NCI-H2171 (cell line): ENCODE measurements around the gene LDLRAD3.

Experiments
- DNase-seq: peaks from one replicate; lab custom pipeline; 2025; lab: John Stamatoyannopoulos, UW

Gene LDLRAD3

GRCh38 chr11:35962369-35963138 lies 18.7 kb downstream of the LDLRAD3 start:
- DNase-seq, result no peak

- no peak for DNase-seq
Measured at GRCh38 chr11:35963911-35964310, 20.0 kb downstream of the LDLRAD3 start.

DNA sequence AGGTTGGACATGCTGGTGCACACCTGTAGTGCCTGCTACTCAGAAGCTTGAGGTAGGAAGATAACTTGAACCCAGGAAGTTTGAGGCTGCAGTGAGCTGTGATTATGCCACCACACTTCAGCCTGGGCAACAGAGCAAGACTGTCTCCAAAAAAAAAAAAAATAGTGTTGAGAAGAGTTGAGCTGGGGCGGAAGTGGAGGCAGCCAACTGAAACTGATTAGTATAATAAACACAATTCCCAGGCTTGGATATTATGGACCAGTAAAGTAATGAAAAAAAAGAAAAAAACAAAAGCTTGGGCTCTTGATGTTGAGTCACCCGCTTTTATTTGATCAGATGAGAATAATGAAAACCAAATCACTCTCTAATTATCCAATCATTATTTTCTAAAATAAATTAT lies 21.0 kb downstream of the LDLRAD3 start:
- no peak for DNase-seq

- no peak for DNase-seq
Measured at GRCh38 chr11:35967042-35967441, 23.2 kb downstream of the LDLRAD3 start.

- peak; percentile 97 for DNase-seq
Measured at GRCh38 chr11:35968386-35969088, 24.7 kb downstream of the LDLRAD3 start.

- peak; percentile 93 for DNase-seq
Measured at GRCh38 chr11:35969089-35970042, 25.5 kb downstream of the LDLRAD3 start.

DNA sequence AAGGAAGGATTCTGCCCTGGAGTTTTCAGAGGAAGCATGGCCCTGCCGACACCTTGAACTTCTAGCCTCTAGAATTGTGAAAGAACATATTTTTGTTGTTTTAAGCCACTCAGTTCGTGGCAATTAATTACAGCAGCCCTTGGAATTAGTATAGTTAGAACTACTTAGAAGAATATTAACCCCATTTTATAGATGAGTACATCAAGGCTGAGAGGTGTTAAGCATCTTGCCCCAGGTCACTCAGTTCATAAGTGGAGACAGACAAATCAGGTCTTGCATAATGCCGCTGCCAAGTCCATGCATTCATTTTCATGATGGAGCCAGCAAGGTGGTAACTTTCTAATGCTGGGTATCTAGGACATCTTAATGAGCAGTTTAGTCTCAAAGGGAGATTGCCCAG lies 26.6 kb downstream of the LDLRAD3 start:
- no peak for DNase-seq

DNA sequence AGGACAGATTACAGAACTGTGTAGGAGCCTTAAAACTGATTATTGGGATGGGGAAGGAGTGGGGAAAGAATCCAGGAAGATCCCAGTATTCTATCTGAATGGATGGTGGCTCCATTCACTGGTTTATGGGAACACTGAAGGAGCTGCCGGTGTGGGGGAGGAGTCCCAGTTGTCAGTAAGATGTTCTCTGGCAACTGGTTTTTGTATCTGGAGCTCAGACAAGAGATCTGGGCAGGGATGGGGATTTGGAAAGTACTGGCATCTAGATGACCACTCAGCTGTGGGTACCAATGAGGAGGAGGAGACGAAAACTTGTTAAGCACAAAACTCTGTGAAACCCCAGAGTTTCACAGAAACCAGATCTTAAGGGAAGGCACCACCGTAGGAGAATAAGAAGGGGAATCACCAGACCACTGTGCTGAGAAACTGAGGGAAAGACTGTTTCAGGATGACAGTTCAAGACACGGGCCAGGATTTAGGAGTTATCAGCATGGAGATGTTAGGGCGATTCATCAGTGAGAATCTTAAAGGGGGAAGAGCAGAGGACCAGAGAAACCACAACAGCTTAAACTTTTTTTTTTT lies 28.1 kb downstream of the LDLRAD3 start:
- no peak for DNase-seq

- no peak for DNase-seq
Measured at GRCh38 chr11:35974882-35975589, 31.2 kb downstream of the LDLRAD3 start.

- no peak for DNase-seq
Measured at GRCh38 chr11:35976434-35976833, 32.6 kb downstream of the LDLRAD3 start.

DNA sequence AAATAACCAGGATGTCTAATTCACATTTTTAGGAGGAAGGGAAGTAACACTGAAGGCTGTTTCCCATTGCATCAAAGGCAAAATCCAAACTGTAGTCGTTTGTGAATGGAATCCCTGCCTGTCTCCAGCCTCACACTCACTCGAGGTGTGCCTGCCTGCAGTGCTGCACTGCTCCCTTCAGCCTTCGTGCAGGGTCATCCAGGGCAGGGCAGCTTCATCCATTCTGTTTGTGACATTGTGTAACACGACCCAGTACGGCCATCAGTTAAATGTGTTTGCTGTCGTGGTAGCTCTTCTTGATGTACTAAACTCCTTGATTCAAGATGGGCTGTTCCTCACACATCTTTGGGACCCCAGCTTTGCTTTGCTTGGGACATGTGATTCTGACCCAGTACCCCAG lies 34.3 kb downstream of the LDLRAD3 start:
- DNase-seq, result no peak

DNA sequence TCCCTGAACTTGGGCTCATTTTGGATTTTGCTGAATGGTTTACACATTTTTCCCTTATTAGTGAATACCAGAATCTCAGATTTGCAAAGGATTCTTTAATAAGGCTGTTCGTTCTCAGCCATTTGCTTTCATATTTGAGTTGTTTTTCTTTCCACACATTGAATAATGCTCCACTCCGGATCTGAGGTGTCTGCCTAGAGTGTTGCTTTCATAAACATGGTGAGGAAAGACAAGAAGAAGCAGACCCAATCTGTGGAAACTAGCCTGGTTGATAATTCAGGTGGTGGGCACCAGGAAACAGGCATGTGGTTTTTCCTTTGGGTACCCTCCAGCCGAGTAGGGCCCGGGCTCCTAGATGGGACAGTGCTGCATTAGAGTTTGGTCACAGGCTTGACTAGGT lies 35.0 kb downstream of the LDLRAD3 start:
- DNase-seq, result no peak

- no peak for DNase-seq
Measured at GRCh38 chr11:35980686-35981390, 37.0 kb downstream of the LDLRAD3 start.

- DNase-seq, result no peak
Measured at GRCh38 chr11:35981581-35981980, 37.7 kb downstream of the LDLRAD3 start.

GRCh38 chr11:35982061-35982460 lies 38.2 kb downstream of the LDLRAD3 start:
- no peak for DNase-seq

DNA sequence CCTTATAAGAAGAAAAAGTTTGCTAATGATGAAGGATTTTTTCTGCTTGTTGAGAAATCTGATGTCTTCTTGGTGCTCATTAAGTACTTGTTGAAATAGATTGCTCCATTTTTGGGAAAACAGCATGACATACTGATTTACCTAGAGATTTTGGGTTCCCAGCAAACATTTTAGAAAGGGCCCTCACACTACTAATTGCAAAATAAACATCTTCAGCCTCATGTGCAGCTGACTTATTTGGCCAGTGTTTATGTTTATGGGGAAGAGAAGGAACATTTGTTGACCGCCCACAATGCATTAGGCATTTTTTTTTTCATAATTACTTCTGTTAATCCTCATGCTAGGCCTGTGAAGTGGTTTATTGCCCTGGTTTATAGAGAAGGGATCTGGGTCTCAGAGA lies 40.1 kb downstream of the LDLRAD3 start:
- DNase-seq, result no peak

DNA sequence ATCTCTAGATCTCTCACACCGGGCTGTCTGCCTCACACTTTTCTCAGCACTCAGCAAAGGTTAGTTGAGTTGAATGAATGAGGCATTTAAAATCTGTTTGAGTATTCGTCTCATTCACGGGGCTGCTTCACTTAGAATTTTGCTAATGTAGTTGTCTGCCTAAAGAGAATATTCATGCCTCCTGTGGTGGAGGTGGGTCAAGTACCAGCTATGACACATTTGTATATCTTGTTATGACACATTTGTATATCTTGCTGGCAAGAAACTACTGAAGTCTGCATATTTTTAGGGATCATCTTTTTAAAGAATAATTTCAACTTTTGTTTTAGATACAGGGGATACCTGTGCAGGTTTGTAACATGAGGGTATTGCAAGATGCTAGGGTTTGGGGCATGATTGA lies 43.1 kb downstream of the LDLRAD3 start:
- no peak for DNase-seq

- DNase-seq, result no peak
Measured at GRCh38 chr11:35990170-35990569, 46.3 kb downstream of the LDLRAD3 start.

- DNase-seq, result no peak
Measured at GRCh38 chr11:35990816-35991215, 47.0 kb downstream of the LDLRAD3 start.

DNA sequence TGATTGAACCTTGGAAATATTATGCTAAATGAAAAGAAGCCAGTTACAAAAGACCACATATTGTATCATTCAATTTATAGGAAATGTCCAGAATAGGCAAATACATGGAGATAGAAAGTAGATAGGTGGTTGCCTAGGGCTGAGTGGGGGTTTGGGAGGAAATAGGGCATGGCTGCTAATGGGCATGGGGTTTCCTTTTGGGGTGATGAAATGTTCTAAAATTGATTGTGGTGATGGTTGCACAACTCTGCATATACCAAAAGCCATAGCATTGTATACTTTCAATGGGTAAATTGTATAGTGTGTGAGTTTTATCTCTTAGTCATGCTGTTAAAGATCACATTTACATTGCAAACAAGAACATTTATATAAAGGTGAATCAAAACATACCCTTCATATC lies 48.7 kb downstream of the LDLRAD3 start:
- no peak for DNase-seq

DNA sequence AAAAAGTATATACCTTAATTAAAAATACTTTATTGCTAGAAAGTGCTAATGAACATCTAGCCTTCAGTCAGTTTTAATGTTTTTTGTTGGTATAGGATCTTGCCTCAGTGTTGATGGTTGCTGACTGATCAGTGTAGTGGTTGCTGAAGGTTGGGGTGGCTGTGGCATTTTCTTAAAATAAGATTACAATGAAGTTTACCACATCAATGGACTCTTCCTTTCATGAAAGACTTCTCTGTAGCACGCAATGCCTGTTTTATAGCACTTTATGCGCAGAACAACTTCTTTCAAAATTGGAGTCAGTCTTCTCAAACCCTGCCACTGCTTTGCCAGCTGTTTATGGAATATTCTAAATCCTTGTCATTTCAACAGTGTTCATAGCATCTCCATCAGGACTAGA lies 50.6 kb downstream of the LDLRAD3 start:
- no peak for DNase-seq
